ENCODE results near the gene GRB7.

DNA sequence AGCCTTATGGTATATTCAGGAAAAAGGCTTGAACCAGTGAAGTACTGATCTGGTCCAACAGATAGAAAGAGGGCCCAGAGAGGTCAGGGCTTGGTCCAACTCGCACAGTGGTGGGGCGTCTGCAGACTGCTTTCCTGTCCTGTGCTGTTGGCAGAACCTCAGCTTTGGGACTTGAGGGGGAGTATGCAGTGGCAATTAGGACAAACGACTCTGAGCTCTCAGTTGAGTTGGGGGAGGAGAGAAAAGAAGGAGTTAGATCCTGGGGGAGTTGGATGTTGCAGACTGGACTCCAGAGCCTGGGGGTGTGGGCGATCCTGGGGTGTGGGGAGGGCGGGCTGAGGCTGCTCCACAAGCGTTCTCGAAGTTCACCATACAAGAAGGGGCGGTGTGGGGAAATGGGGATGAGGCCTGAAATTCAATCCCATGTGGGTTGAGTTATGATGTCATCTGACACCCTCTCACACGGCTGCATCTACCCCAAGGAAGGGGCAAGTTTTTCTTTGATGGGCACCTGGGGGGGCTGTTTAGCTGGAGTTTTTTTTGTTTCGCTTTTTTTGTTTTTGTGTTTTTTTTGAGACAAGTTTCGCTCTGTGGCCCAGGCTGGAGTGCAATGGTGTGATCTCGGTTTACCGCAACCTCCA lies 14.6 kb downstream of the GRB7 start:
- TF ChIP-seq, protein P1, sequence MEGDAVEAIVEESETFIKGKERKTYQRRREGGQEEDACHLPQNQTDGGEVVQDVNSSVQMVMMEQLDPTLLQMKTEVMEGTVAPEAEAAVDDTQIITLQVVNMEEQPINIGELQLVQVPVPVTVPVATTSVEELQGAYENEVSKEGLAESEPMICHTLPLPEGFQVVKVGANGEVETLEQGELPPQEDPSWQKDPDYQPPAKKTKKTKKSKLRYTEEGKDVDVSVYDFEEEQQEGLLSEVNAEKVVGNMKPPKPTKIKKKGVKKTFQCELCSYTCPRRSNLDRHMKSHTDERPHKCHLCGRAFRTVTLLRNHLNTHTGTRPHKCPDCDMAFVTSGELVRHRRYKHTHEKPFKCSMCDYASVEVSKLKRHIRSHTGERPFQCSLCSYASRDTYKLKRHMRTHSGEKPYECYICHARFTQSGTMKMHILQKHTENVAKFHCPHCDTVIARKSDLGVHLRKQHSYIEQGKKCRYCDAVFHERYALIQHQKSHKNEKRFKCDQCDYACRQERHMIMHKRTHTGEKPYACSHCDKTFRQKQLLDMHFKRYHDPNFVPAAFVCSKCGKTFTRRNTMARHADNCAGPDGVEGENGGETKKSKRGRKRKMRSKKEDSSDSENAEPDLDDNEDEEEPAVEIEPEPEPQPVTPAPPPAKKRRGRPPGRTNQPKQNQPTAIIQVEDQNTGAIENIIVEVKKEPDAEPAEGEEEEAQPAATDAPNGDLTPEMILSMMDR (IDR thresholded peaks at IDR 0.05), result no peak
- TF ChIP-seq POLR2A (IDR thresholded peaks at IDR 0.05) (no peak), EP300 (IDR thresholded peaks at IDR 0.05) (no peak), POLR2AphosphoS5 (IDR thresholded peaks at IDR 0.05) (no peak)
